Hepatocyte (in vitro differentiated cells): ENCODE results near the gene UCP3. TPM values are rescaled to one million over a fixed set of nuclear protein-coding genes. Genes with fewer than 3 reads are reported as not detected.

Source experiments
- DNase-seq: peaks from one replicate; pipeline ENCODE4 v3.0.0-alpha.2; 2016; ENCODE audit warnings: low spot score
- H2AFZ ChIP-seq: fragments of 200-600 bp; sonication (generic); 2 replicates; pipeline ENCODE4 v1.6.0; 2016; ENCODE audit warnings: antibody characterized with exemption, mild to moderate bottlenecking
- H3K27ac ChIP-seq: fragments of 200-600 bp; sonication (generic); 2 replicates; pipeline ENCODE4 v1.5.1; 2016; ENCODE audit warnings: mild to moderate bottlenecking
- H3K27me3 ChIP-seq: fragments of 200-600 bp; sonication (generic); 2 replicates; pipeline ENCODE4 v1.6.1; 2016
- H3K36me3 ChIP-seq: fragments of 200-600 bp; sonication (generic); replicated peaks from 2 replicates; pipeline ENCODE4 v1.5.1; 2016; ENCODE audit warnings: low read depth; ENCODE audit not compliant: insufficient read depth
- H3K4me1 ChIP-seq: fragments of 200-600 bp; sonication (generic); 2 replicates; pipeline ENCODE4 v1.5.1; 2016; ENCODE audit warnings: mild to moderate bottlenecking, moderate library complexity; ENCODE audit not compliant: insufficient read depth
- H3K4me2 ChIP-seq: fragments of 200-600 bp; sonication (generic); 2 replicates; pipeline ENCODE4 v1.6.0; 2016
- H3K4me3 ChIP-seq: fragments of 200-600 bp; sonication (generic); 2 replicates; pipeline ENCODE4 v1.5.1; 2016; ENCODE audit warnings: mild to moderate bottlenecking
- H3K79me2 ChIP-seq: fragments of 200-600 bp; sonication (generic); 2 replicates; pipeline ENCODE4 v1.6.0; 2017; ENCODE audit warnings: mild to moderate bottlenecking
- H3K9me2 ChIP-seq: fragments of 200-600 bp; sonication (generic); replicated peaks from 2 replicates; pipeline ENCODE4 v1.6.0; 2017; ENCODE audit warnings: mild to moderate bottlenecking; ENCODE audit not compliant: insufficient read depth
- H3K9me3 ChIP-seq: fragments of 200-600 bp; sonication (generic); 2 replicates; pipeline ENCODE4 v1.5.1; 2016; ENCODE audit warnings: low read depth, mild to moderate bottlenecking
- H4K20me1 ChIP-seq: fragments of 200-600 bp; sonication (generic); 2 replicates; pipeline ENCODE4 v1.6.0; 2016; ENCODE audit warnings: mild to moderate bottlenecking; ENCODE audit not compliant: insufficient read depth, poor library complexity, severe bottlenecking
- EZH2 ChIP-seq: fragments of 200-600 bp; sonication (generic); IDR thresholded peaks from 2 replicates; pipeline ENCODE4 v1.6.1; 2016; ENCODE audit warnings: antibody characterized with exemption, mild to moderate bottlenecking, borderline replicate concordance
- EZH2phosphoT487 ChIP-seq: fragments of 200-600 bp; sonication (generic); IDR thresholded peaks from one replicate; pipeline ENCODE4 v1.6.1; 2018; ENCODE audit warnings: antibody characterized with exemption, mild to moderate bottlenecking, low read depth, moderate library complexity; ENCODE audit not compliant: unreplicated experiment, severe bottlenecking
- WGBS: methylation state at CpG from one replicate; pipeline ENCODE4 v1.1.6; 2016; ENCODE audit warnings: low lambda C conversion rate; ENCODE audit errors: missing lambda C conversion rate; 5-methylcytosine and 5-hydroxymethylcytosine counted together
- polyA plus RNA-seq: library from polyadenylated mRNA; unstranded; fragments of >200 nt; fragmentation: Nextera tagmentation; extraction: Ambion mirVana; gene quantifications from 2 replicates; pipeline ENCODE4 v1.2.1, GENCODE V29; 2016
- total RNA-seq: library from RNA; depleted of rRNA; stranded (reverse); fragments of >200 nt; gene quantifications from 2 replicates; pipeline ENCODE4 v1.2.3, GENCODE V29; 2014
- TF ChIP-seq, protein P1 (sequence below): fragments of 200-600 bp; sonication (generic); IDR thresholded peaks from 2 replicates; pipeline ENCODE4 v1.5.1; 2016; ENCODE audit warnings: antibody characterized with exemption, mild to moderate bottlenecking; ENCODE audit not compliant: poor library complexity

Gene UCP3
- total and polyA plus RNA-seq, 2 experiments from 2014 or later, result 0.80 TPM; not detected in 1

DNA sequence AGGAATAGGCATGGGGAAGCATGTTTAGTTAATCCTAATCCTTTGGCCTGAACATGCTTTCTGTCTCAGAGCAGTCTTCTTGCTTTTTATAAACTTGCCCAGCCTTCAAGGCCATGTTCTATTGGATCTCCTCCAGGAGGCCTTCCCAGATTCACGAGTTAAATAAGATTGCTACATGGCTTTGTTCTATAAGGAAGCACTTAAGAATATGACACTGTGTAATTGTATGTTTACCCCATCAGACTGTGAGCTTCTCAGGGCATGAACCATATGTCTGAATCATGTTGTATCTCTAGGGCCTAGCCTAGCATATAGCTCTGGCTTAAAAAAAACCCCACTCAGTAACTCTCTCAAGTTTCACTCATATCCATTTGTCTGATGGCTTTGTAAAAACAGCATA, 26.4 kb upstream of the UCP3 start:
- Histone ChIP-seq H3K27ac (peak overlapping the region; percentile 26), H3K36me3 (no peaks in the 10 kb centered on the region)
- TF ChIP-seq EZH2phosphoT487 (no peak), EZH2 (no peak)
- TF ChIP-seq, protein P1, sequence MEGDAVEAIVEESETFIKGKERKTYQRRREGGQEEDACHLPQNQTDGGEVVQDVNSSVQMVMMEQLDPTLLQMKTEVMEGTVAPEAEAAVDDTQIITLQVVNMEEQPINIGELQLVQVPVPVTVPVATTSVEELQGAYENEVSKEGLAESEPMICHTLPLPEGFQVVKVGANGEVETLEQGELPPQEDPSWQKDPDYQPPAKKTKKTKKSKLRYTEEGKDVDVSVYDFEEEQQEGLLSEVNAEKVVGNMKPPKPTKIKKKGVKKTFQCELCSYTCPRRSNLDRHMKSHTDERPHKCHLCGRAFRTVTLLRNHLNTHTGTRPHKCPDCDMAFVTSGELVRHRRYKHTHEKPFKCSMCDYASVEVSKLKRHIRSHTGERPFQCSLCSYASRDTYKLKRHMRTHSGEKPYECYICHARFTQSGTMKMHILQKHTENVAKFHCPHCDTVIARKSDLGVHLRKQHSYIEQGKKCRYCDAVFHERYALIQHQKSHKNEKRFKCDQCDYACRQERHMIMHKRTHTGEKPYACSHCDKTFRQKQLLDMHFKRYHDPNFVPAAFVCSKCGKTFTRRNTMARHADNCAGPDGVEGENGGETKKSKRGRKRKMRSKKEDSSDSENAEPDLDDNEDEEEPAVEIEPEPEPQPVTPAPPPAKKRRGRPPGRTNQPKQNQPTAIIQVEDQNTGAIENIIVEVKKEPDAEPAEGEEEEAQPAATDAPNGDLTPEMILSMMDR, result no peak

DNA sequence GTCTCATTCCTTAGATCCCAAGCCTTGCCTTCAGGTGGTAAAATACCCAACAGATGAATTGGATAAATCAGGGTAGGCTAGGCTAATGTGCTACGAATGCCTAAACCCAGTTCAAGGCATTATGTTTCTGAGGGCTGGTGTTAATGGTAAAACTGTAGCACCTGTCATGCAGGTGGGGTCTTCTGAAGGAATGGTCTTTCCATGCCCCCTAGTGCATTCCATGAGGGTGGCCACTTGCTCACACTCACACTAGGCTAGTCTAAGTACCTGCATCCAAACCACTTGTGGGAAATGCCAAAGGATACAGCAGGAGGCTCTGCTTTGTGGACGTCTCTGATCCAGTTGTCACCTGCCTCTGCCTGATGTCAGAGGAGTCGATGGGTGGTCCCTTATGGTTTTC, 24.2 kb upstream of the UCP3 start:
- Histone ChIP-seq H3K36me3 (no peaks in the 10 kb centered on the region), H3K4me2 (no peak overlapping the region), H3K9me2 (no peaks in the 10 kb centered on the region), H3K4me3 (no peak overlapping the region), H3K4me1 (no peaks in the 10 kb centered on the region), H2AFZ (no peak overlapping the region), H3K27me3 (no peaks in the 10 kb centered on the region), H4K20me1 (no peaks in the 10 kb centered on the region), H3K27ac (no peak overlapping the region), H3K79me2 (no peaks in the 10 kb centered on the region), H3K9me3 (no peaks in the 10 kb centered on the region)
- TF ChIP-seq EZH2phosphoT487 (no peak), EZH2 (no peak)
- TF ChIP-seq, protein P1, result no peak
- WGBS, result 93% methylated on average over 3 of the region's 3 CpGs
- no peak for DNase-seq

More for the DNA sequence above, 26.4 kb upstream of the UCP3 start:
- Histone ChIP-seq H3K79me2 (no peaks in the 10 kb centered on the region), H3K27me3 (no peaks in the 10 kb centered on the region), H2AFZ (no peak overlapping the region), H3K4me2 (no peak overlapping the region), H3K4me3 (no peak overlapping the region), H3K9me3 (no peaks in the 10 kb centered on the region), H3K4me1 (no peaks in the 10 kb centered on the region), H3K9me2 (no peaks in the 10 kb centered on the region), H4K20me1 (no peaks in the 10 kb centered on the region)
- no peak for DNase-seq
- 89% methylated on average over 1 of the region's 1 CpG for WGBS

DNA sequence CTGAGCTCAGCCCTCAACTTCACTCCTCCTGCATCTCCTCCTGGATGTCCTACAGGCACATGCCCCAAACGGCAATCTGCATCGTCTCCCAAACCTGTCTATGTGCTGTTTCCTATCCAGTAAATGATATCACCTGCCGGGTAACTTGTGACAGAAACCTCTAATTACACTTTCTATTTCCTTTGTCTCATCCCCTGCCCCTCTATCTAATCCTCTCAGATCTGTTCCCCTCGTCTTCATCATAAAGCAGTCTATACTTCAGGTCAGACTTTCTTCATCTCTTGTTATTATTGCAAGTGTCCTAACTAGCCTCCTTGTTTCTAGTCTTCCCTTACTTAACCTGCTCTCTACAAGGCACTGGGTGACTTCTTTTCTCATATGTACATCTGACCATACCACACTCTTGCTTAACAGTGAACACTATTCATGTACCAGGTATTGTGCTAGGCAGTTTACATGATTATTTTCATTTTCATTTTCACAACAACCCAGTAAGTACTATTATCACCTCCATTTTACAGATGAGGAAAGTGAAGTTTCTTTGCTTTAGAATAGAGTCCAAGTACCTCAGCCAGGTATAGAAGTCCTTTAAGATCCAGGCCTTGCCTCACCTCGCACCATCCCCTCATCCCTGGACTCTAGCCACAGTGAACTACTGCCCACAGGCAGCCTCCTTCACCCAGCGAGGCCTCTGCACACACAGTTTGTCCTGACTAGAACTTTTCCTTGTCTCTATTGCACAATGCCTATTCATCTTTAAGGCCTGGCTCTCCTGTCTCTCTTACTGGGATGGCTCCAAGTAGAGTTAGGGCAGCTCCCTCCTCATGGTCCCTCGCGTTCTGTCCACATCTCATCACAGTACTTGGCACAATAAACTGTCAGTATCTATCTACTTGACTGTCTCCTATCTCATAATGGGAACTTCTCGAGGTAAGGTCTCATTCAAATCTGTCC, 22.1 kb upstream of the UCP3 start:
- Histone ChIP-seq H3K4me2 (no peak overlapping the region), H3K4me3 (no peak overlapping the region), H3K27me3 (no peaks in the 10 kb centered on the region), H4K20me1 (no peaks in the 10 kb centered on the region), H3K4me1 (no peaks in the 10 kb centered on the region), H3K79me2 (no peaks in the 10 kb centered on the region), H2AFZ (no peak overlapping the region), H3K9me2 (no peaks in the 10 kb centered on the region), H3K9me3 (no peaks in the 10 kb centered on the region), H3K36me3 (no peaks in the 10 kb centered on the region), H3K27ac (no peak overlapping the region)
- TF ChIP-seq EZH2 (no peak), EZH2phosphoT487 (no peak)
- TF ChIP-seq, protein P1, result no peak
- DNase-seq, result no peak
- WGBS, result 96% methylated on average over 9 of the region's 9 CpGs
